Mesenchymal stem cell (in vitro differentiated cells and primary cell): ENCODE results near the gene DYNC1H1.

Source experiments
- DNase-seq: peaks from one replicate; pipeline ENCODE4 v3.0.0-alpha.2; 2013
- H2AFZ ChIP-seq: one replicate; pipeline ENCODE4 v1.6.1; 2013; ENCODE audit warnings: low read depth, mild to moderate bottlenecking, control low read depth, inconsistent platforms, low read length, moderate library complexity
- H2AK5ac ChIP-seq: 2 replicates; pipeline ENCODE4 v1.6.1; 2013; ENCODE audit warnings: low read length, moderate library complexity, mild to moderate bottlenecking, inconsistent platforms; ENCODE audit not compliant: severe bottlenecking
- H2BK120ac ChIP-seq: one replicate; pipeline ENCODE4 v1.6.1; 2013; ENCODE audit warnings: low read depth, mild to moderate bottlenecking, inconsistent platforms, low read length, moderate library complexity
- H2BK12ac ChIP-seq, 2 experiments: one replicate each; pipeline ENCODE4 v1.6.1; 2013; ENCODE audit warnings: inconsistent platforms in 2 of 2, low read length in 2 of 2, mild to moderate bottlenecking in 2 of 2, moderate library complexity in 2 of 2, control low read depth in 1 of 2
- H2BK15ac ChIP-seq: one replicate; pipeline ENCODE4 v1.6.1; 2013; ENCODE audit warnings: mild to moderate bottlenecking, low read depth, inconsistent platforms; ENCODE audit not compliant: poor library complexity, severe bottlenecking
- H2BK5ac ChIP-seq: 2 replicates; pipeline ENCODE4 v1.6.1; 2013; ENCODE audit warnings: low read depth, mild to moderate bottlenecking, low read length, control low read depth, inconsistent platforms; ENCODE audit not compliant: poor library complexity, severe bottlenecking
- H3K14ac ChIP-seq, 2 experiments: one replicate each; pipeline ENCODE4 v1.6.1; 2013; ENCODE audit warnings: inconsistent platforms in 2 of 2, low read length in 2 of 2, control low read depth in 1 of 2, mild to moderate bottlenecking in 1 of 2, moderate library complexity in 1 of 2
- H3K18ac ChIP-seq, 2 experiments: one replicate each; pipeline ENCODE4 v1.6.1; 2013; ENCODE audit warnings: inconsistent platforms in 2 of 2, low read length in 2 of 2, control low read depth in 1 of 2, low read depth in 1 of 2, mild to moderate bottlenecking in 1 of 2
- H3K23ac ChIP-seq, 2 experiments: one replicate each; pipeline ENCODE4 v1.6.1; 2013; ENCODE audit warnings: inconsistent platforms in 2 of 2, low read length in 2 of 2, mild to moderate bottlenecking in 2 of 2, moderate library complexity in 2 of 2, control low read depth in 1 of 2
- H3K27ac ChIP-seq: 2 replicates; pipeline ENCODE4 v1.5.1; 2013; ENCODE audit warnings: mild to moderate bottlenecking, moderate library complexity, low read length, control low read depth, inconsistent platforms; ENCODE audit not compliant: poor library complexity, severe bottlenecking
- H3K27me3 ChIP-seq, 2 experiments: 2 replicates each; pipeline versions ENCODE4 v1.6.1 to v1.7.0; 2013; ENCODE audit warnings: low read length in 2 of 2, mild to moderate bottlenecking in 2 of 2, moderate library complexity in 2 of 2, control low read depth in 1 of 2, inconsistent platforms in 1 of 2; ENCODE audit not compliant: control insufficient read depth in 1 of 2, insufficient read depth in 1 of 2
- H3K36me3 ChIP-seq, 2 experiments: 2 replicates each; pipeline versions ENCODE4 v1.6.1 to v1.7.0; 2013; ENCODE audit warnings: low read length in 2 of 2, control low read depth in 1 of 2, inconsistent platforms in 1 of 2, low read depth in 1 of 2, mild to moderate bottlenecking in 1 of 2; ENCODE audit not compliant: insufficient read depth in 2 of 2, control insufficient read depth in 1 of 2
- H3K4ac ChIP-seq, 2 experiments: one replicate each; pipeline ENCODE4 v1.6.1; 2013; ENCODE audit warnings: inconsistent platforms in 2 of 2, low read length in 2 of 2, mild to moderate bottlenecking in 2 of 2, moderate library complexity in 2 of 2, control low read depth in 1 of 2, low read depth in 1 of 2
- H3K4me1 ChIP-seq: 2 replicates; pipeline ENCODE4 v1.6.1; 2013; ENCODE audit warnings: low read depth, low read length, control low read depth; ENCODE audit not compliant: control insufficient read depth, insufficient read depth
- H3K4me2 ChIP-seq: 2 replicates; pipeline ENCODE4 v1.6.1; 2013; ENCODE audit warnings: low read length, mild to moderate bottlenecking, inconsistent platforms; ENCODE audit not compliant: poor library complexity, severe bottlenecking
- H3K4me3 ChIP-seq, 2 experiments: 2 replicates each; pipeline versions ENCODE4 v1.5.1 to v1.7.0; 2013; ENCODE audit warnings: low read length in 2 of 2, mild to moderate bottlenecking in 2 of 2, control low read depth in 1 of 2, low read depth in 1 of 2; ENCODE audit not compliant: insufficient read depth in 1 of 2
- H3K79me1 ChIP-seq: replicated peaks from 2 replicates; pipeline ENCODE4 v1.6.1; 2013; ENCODE audit warnings: mild to moderate bottlenecking, control low read depth, low read length, inconsistent platforms; ENCODE audit not compliant: poor library complexity, severe bottlenecking
- H3K9ac ChIP-seq: 2 replicates; pipeline ENCODE4 v1.7.0; 2013; ENCODE audit warnings: mild to moderate bottlenecking, low read length, moderate library complexity
- H3K9me3 ChIP-seq: 2 replicates; pipeline ENCODE4 v1.7.0; 2013; ENCODE audit warnings: mild to moderate bottlenecking, low read length; ENCODE audit not compliant: control insufficient read depth
- H4K8ac ChIP-seq: one replicate; pipeline ENCODE4 v1.6.1; 2013; ENCODE audit warnings: inconsistent platforms, mild to moderate bottlenecking, low read length, moderate library complexity
- H4K91ac ChIP-seq: one replicate; pipeline ENCODE4 v1.6.1; 2013; ENCODE audit warnings: mild to moderate bottlenecking, low read length, inconsistent platforms
- WGBS: methylation state at CpG from one replicate; pipeline ENCODE4 v1.1.7; 2013; ENCODE audit warnings: mixed read lengths; 5-methylcytosine and 5-hydroxymethylcytosine counted together

The DYNC1H1 gene

GRCh38 chr14:101954501-101954900, 9.9 kb upstream of the DYNC1H1 start:
- no peaks in the 10 kb centered on the region for H3K9me3 ChIP-seq
- no peak overlapping the region for H3K4ac ChIP-seq
- H3K4me3 ChIP-seq: no peak overlapping the region
- peaks cover 2 to 7% of the 10 kb centered on the region in 2 experiments for H3K36me3 ChIP-seq
- no peak overlapping the region for H4K8ac ChIP-seq
- H3K79me1 ChIP-seq: peaks cover 5% of the 10 kb centered on the region
- H3K14ac ChIP-seq: no peak overlapping the region
- no peak overlapping the region for H3K27ac ChIP-seq
- no peaks in the 10 kb centered on the region for H3K27me3 ChIP-seq
- no peak overlapping the region for H2AK5ac ChIP-seq
- peaks cover under 1% of the 10 kb centered on the region for H3K4me1 ChIP-seq
- no peak overlapping the region for H2BK12ac ChIP-seq
- no peak overlapping the region for H2BK120ac ChIP-seq
- H4K91ac ChIP-seq: no peak overlapping the region
- no peak overlapping the region for H3K9ac ChIP-seq
- no peak overlapping the region for H2BK15ac ChIP-seq
- H2BK5ac ChIP-seq: no peak overlapping the region
- no peak overlapping the region for H3K18ac ChIP-seq
- DNase-seq: no peak
- no peak overlapping the region for H2AFZ ChIP-seq
- H3K4me2 ChIP-seq: no peak overlapping the region
- WGBS: 87% methylated on average over 6 of the region's 6 CpGs
- no peak overlapping the region for H3K23ac ChIP-seq

- H3K18ac ChIP-seq: no peak overlapping the region
- H3K4me1 ChIP-seq: no peaks in the 10 kb centered on the region
- H3K4ac ChIP-seq: no peak overlapping the region
- H3K9me3 ChIP-seq: no peaks in the 10 kb centered on the region
- no peak overlapping the region for H4K8ac ChIP-seq
- H2AFZ ChIP-seq: no peak overlapping the region
- no peak overlapping the region for H2BK12ac ChIP-seq
- H2BK120ac ChIP-seq: no peak overlapping the region
- no peak overlapping the region for H3K27ac ChIP-seq
- no peaks in the 10 kb centered on the region for H3K27me3 ChIP-seq
- no peak overlapping the region for H3K4me2 ChIP-seq
- WGBS: 94% methylated on average over 31 of the region's 34 CpGs
- H3K4me3 ChIP-seq: no peak overlapping the region
- no peak overlapping the region for H2BK5ac ChIP-seq
- H3K9ac ChIP-seq: no peak overlapping the region
- DNase-seq: no peak
- no peak overlapping the region for H2BK15ac ChIP-seq
- H3K36me3 ChIP-seq: peaks cover under 1 to 2% of the 10 kb centered on the region in 2 experiments
- H3K79me1 ChIP-seq: peaks cover 1% of the 10 kb centered on the region
- H3K14ac ChIP-seq: no peak overlapping the region
- no peak overlapping the region for H4K91ac ChIP-seq
- no peak overlapping the region for H2AK5ac ChIP-seq
- H3K23ac ChIP-seq: no peak overlapping the region
Observed at GRCh38 chr14:101955695-101956161, 8.6 kb upstream of the DYNC1H1 start.

GRCh38 chr14:101956179-101956885, 8.0 kb upstream of the DYNC1H1 start:
- Histone ChIP-seq H2BK5ac (no peak overlapping the region), H3K79me1 (peaks cover 4% of the 10 kb centered on the region), H3K14ac (no peak overlapping the region), H3K4me1 (peaks cover 2% of the 10 kb centered on the region), H4K8ac (no peak overlapping the region), H4K91ac (no peak overlapping the region), H2AFZ (no peak overlapping the region), H3K9ac (no peak overlapping the region), H3K27me3 (no peaks in the 10 kb centered on the region), H3K23ac (no peak overlapping the region), H3K4me2 (no peak overlapping the region), H2AK5ac (no peak overlapping the region), H3K36me3 (peaks cover 0 to 2% of the 10 kb centered on the region in 2 experiments), H3K18ac (peak overlapping the region in 1 of 2 experiments; percentile 14), H2BK15ac (no peak overlapping the region), H3K9me3 (no peaks in the 10 kb centered on the region), H3K27ac (no peak overlapping the region), H3K4me3 (no peak overlapping the region), H2BK12ac (no peak overlapping the region), H3K4ac (no peak overlapping the region), H2BK120ac (no peak overlapping the region)
- WGBS: 86% methylated on average over 25 of the region's 25 CpGs
- DNase-seq: no peak

- Histone ChIP-seq H2AFZ (no peak overlapping the region), H3K4ac (no peak overlapping the region), H3K9ac (no peak overlapping the region), H3K23ac (no peak overlapping the region), H2BK15ac (no peak overlapping the region), H3K9me3 (no peaks in the 10 kb centered on the region), H3K4me3 (no peak overlapping the region), H2BK12ac (no peak overlapping the region), H3K4me1 (peaks cover 10% of the 10 kb centered on the region), H4K8ac (no peak overlapping the region), H3K36me3 (peaks cover 0 to 2% of the 10 kb centered on the region in 2 experiments), H3K18ac (no peak overlapping the region), H3K14ac (peak overlapping the region in 1 of 2 experiments; percentile 5), H2BK120ac (no peak overlapping the region), H2AK5ac (no peak overlapping the region), H3K27me3 (no peaks in the 10 kb centered on the region), H4K91ac (no peak overlapping the region), H2BK5ac (no peak overlapping the region), H3K79me1 (peaks cover 4% of the 10 kb centered on the region), H3K4me2 (no peak overlapping the region), H3K27ac (no peak overlapping the region)
- no peak for DNase-seq
- WGBS: 91% methylated on average over 13 of the region's 13 CpGs
Observed at GRCh38 chr14:101957406-101958234, 6.8 kb upstream of the DYNC1H1 start.
